Sigmoid colon (tissue), 7 donors: ENCODE results near the gene MAPKAP1. TPM values are rescaled to one million over a fixed set of nuclear protein-coding genes. Genes with fewer than 3 reads are reported as not detected.

ENCODE experiments used
- DNase-seq: peaks from one replicate; pipeline ENCODE4 v3.0.0-alpha.2; 2019
- H3K27ac ChIP-seq, 4 donors: fragments of 200-600 bp; sonication (generic); one replicate each; pipeline ENCODE4 v1.5.1; 2016 to 2019; ENCODE audit warnings: mild to moderate bottlenecking in 1 of 4
- H3K27me3 ChIP-seq, 3 donors: fragments of 200-600 bp; sonication (generic); one replicate each; pipeline ENCODE4 v1.5.1; 2019; ENCODE audit warnings: mild to moderate bottlenecking in 1 of 3
- H3K36me3 ChIP-seq, 4 donors: fragments of 200-600 bp; sonication (generic); one replicate each; pipeline ENCODE4 v1.5.1; 2016 to 2019
- H3K4me1 ChIP-seq, 4 donors: fragments of 200-600 bp; sonication (generic); one replicate each; pipeline ENCODE4 v1.5.1; 2017 to 2019
- H3K4me3 ChIP-seq, 4 donors: fragments of 200-600 bp; sonication (generic); one replicate each; pipeline ENCODE4 v1.5.1; 2017 to 2019; ENCODE audit warnings: mild to moderate bottlenecking in 2 of 4, moderate library complexity in 1 of 4
- H3K9me3 ChIP-seq, 4 donors: fragments of 200-600 bp in 3 of 4; sonication (generic) in 3 of 4; one replicate each; pipeline versions ENCODE4 v1.5.1 to v1.6.1; 2013 to 2019
- CTCF ChIP-seq, 4 experiments: fragments of 450-650 bp in 3 of 4; fragments of 200-600 bp in 1 of 4; IDR thresholded peaks; one replicate each; pipeline ENCODE4 v1.5.1; 2016 to 2019; ENCODE audit warnings: antibody characterized with exemption in 4 of 4, mild to moderate bottlenecking in 3 of 4, moderate library complexity in 2 of 4
- EP300 ChIP-seq, 4 donors: sonication (generic); formaldehyde crosslinking; IDR thresholded peaks; one replicate each; pipeline ENCODE4 v1.6.1; 2017; ENCODE audit warnings: antibody characterized with exemption in 4 of 4
- POLR2A ChIP-seq, 2 donors: fragments of 450-650 bp; IDR thresholded peaks; one replicate each; pipeline ENCODE4 v1.6.1; 2016; ENCODE audit warnings: antibody characterized with exemption in 2 of 2, mild to moderate bottlenecking in 2 of 2, moderate library complexity in 2 of 2
- POLR2AphosphoS5 ChIP-seq, 4 donors: sonication (generic); formaldehyde crosslinking; IDR thresholded peaks; one replicate each; pipeline ENCODE4 v1.6.1; 2017; ENCODE audit warnings: antibody characterized with exemption in 4 of 4
- WGBS, 2 donors: extraction: QIAGEN DNeasy Blood & Tissue Kit; methylation state at CpG; one replicate each; pipeline ENCODE4 v1.1.7; 2013; 5-methylcytosine and 5-hydroxymethylcytosine counted together
- intact Hi-C: fragments of 100-400 bp; cut with DNase I; formaldehyde crosslinking; loops from one replicate; pipeline ENCODE4 v1.15.1; 2023
- polyA plus RNA-seq, 3 donors: library from polyadenylated mRNA; stranded (reverse); fragments of 200-250 nt; gene quantifications; one replicate each; pipeline ENCODE4 v1.2.3, GENCODE V29; 2013
- total RNA-seq, 4 donors: library from RNA; depleted of rRNA; stranded (reverse); fragments of >200 nt; gene quantifications; one replicate each; pipeline ENCODE4 v1.1.0, GENCODE V29; 2016
- donor health status: healthy with polysubstance abuse.
- donor health status: Bipolar disorder and iron deficiency.
- donor health status: healthy.

MAPKAP1 gene
- total and polyA plus RNA-seq, 7 donors: 37.2 to 155 (median 84.3) TPM

DNA sequence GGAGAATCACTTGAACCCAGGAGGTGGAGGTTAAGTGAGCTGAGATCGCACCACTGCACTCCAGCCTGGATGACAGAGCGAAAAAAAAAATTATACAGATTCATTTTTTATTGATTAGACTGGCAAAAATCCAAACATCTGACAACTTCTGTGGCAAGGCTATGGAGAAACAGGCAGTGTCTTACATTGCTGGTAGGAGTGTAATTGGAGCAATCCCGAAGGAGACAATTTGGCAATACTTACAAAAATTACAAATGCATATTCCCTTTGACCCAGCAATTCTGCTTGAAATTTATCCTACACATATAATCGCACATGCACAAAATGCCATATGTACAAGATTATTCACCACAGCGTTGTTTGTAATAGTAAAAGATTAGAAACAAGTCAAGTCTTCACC lies 86.8 kb downstream of the MAPKAP1 start:
- WGBS, 2 donors: 93 to 98% methylated on average over 5 of the region's 5 CpGs
- Histone ChIP-seq H3K27me3 (no peaks in the 10 kb centered on the region), H3K27ac (no peak overlapping the region), H3K36me3 (no peaks in the 10 kb centered on the region), H3K9me3 (no peaks in the 10 kb centered on the region), H3K4me1 (no peaks in the 10 kb centered on the region), H3K4me3 (no peak overlapping the region)
- TF ChIP-seq POLR2A (IDR thresholded peaks at IDR 0.05): no peak
- no peak for TF ChIP-seq POLR2AphosphoS5 (IDR thresholded peaks at IDR 0.05)
- TF ChIP-seq CTCF (IDR thresholded peaks at IDR 0.05): no peak
- no peak for TF ChIP-seq EP300 (IDR thresholded peaks at IDR 0.05)
- intact Hi-C loops: no loop called here
- DNase-seq: no peak

DNA sequence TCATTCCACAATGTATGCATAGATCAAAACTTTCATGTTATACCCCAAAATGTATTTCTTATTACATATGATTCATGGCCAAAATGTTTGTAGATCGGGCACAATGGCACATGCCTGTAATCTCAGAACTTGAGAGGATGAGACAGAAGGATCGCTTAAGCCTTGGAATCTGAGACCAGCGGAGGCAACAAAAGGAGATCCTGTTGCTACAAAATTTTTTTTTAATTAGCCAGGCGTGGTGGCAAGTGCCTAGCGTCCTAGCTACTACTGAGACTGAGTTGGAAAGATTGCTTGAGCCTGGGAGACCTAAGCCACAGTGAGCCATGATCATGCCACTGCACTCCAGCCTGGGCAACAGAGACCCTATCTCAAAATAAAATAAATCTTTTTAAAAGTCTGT lies 89.9 kb downstream of the MAPKAP1 start:
- 90 to 95% methylated on average over 5 of the region's 5 CpGs for WGBS, 2 donors
- H3K4me3 ChIP-seq: no peak overlapping the region
- no peak for TF ChIP-seq POLR2AphosphoS5 (IDR thresholded peaks at IDR 0.05)
- no peak for TF ChIP-seq POLR2A (IDR thresholded peaks at IDR 0.05)
- no peak for TF ChIP-seq CTCF (IDR thresholded peaks at IDR 0.05)
- no peak for TF ChIP-seq EP300 (IDR thresholded peaks at IDR 0.05)

DNA sequence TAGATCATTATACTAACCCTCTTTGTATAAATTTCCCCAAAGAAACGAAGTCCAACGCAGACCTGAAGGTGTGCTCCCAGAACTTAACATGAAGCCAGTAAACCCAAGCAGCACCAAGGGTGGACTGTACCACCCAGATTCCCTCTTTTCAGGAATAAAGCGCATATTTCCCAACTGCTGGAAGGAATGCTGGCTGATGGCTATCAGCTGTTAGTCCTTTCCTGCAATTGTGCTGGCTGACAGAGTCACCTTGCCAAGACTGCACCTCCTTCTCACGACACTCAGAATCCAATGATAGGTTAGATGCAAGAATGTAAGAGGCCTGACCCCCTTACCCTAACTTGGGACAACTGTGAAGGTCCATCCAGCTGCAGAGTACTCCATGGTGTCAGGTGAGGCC lies 93.9 kb downstream of the MAPKAP1 start:
- Histone ChIP-seq H3K4me1 (no peaks in the 10 kb centered on the region), H3K9me3 (no peaks in the 10 kb centered on the region), H3K4me3 (no peak overlapping the region), H3K27ac (no peak overlapping the region), H3K36me3 (no peaks in the 10 kb centered on the region), H3K27me3 (no peaks in the 10 kb centered on the region)
- DNase-seq: no peak
- TF ChIP-seq CTCF (IDR thresholded peaks at IDR 0.05): no peak
- TF ChIP-seq POLR2AphosphoS5 (IDR thresholded peaks at IDR 0.05): no peak
- TF ChIP-seq EP300 (IDR thresholded peaks at IDR 0.05): no peak
- TF ChIP-seq POLR2A (IDR thresholded peaks at IDR 0.05): no peak
- intact Hi-C loops: no loop called here
- 92 to 97% methylated on average over 4 of the region's 4 CpGs for WGBS, 2 donors

More for the DNA sequence above, 89.9 kb downstream of the MAPKAP1 start:
- Histone ChIP-seq H3K9me3 (no peaks in the 10 kb centered on the region), H3K27me3 (no peaks in the 10 kb centered on the region), H3K4me1 (no peaks in the 10 kb centered on the region), H3K36me3 (no peaks in the 10 kb centered on the region), H3K27ac (no peak overlapping the region)
- intact Hi-C loops: no loop called here
- DNase-seq: no peak

- Histone ChIP-seq H3K36me3 (no peaks in the 10 kb centered on the region), H3K9me3 (no peaks in the 10 kb centered on the region), H3K4me1 (no peaks in the 10 kb centered on the region), H3K27me3 (no peaks in the 10 kb centered on the region), H3K27ac (no peak overlapping the region), H3K4me3 (no peak overlapping the region)
- DNase-seq: no peak
- intact Hi-C loops: no loop called here
- TF ChIP-seq CTCF (IDR thresholded peaks at IDR 0.05) (no peak), POLR2A (IDR thresholded peaks at IDR 0.05) (no peak), EP300 (IDR thresholded peaks at IDR 0.05) (no peak), POLR2AphosphoS5 (IDR thresholded peaks at IDR 0.05) (no peak)
These were observed 94.4 kb downstream of the MAPKAP1 start for GRCh38 chr9:125612616-125613015.

DNA sequence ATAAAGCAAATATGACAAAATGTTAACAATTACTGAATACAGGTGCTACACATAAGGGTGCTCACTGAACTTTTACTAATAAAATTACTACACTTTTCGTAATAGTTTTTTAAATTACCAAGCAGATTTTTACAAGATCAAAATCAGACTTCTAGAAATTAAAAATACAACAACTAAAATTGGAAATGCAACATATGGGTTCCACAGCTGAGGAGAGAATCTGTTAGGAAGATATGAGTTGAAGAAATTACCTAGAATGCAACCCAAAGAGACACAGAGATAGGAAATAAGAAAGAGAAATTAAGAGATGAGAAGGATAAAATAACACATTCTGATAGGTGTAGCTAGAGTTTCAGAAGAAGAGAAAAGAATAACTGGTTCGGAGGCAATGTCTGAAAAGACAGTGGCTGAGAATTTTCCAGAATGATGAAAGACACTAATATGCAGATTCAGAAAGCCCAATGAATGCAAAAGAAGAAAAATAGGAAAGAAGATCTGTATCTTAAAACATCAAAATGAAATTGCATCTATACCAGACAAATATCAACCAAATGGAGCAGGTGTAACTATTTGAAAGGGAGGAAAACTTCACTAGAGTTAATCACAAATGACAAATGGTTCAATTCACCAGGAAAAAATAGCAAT lies 95.8 kb downstream of the MAPKAP1 start:
- H3K4me1 ChIP-seq: peaks cover 0 to 9% (median 3%) of the 10 kb centered on the region in 4 donors
- H3K27ac ChIP-seq: no peak overlapping the region
- H3K4me3 ChIP-seq: no peak overlapping the region
- no peaks in the 10 kb centered on the region for H3K36me3 ChIP-seq
- intact Hi-C loops: no loop called here
- TF ChIP-seq POLR2A (IDR thresholded peaks at IDR 0.05): no peak
- no peak for TF ChIP-seq EP300 (IDR thresholded peaks at IDR 0.05)
- no peak for TF ChIP-seq POLR2AphosphoS5 (IDR thresholded peaks at IDR 0.05)
- TF ChIP-seq CTCF (IDR thresholded peaks at IDR 0.05): no peak
- DNase-seq: no peak
- no peaks in the 10 kb centered on the region for H3K9me3 ChIP-seq
- H3K27me3 ChIP-seq: no peaks in the 10 kb centered on the region
- WGBS, 2 donors: 96 to 97% methylated on average over 2 of the region's 2 CpGs
